Measurements from ENCODE around the gene ROBO2. TPM values are rescaled to one million over a fixed set of nuclear protein-coding genes. Genes with fewer than 3 reads are reported as not detected.

Gene ROBO2
- total and polyA plus RNA-seq, 4 donors = 0.30 to 72.4 (median 3.3) TPM

DNA sequence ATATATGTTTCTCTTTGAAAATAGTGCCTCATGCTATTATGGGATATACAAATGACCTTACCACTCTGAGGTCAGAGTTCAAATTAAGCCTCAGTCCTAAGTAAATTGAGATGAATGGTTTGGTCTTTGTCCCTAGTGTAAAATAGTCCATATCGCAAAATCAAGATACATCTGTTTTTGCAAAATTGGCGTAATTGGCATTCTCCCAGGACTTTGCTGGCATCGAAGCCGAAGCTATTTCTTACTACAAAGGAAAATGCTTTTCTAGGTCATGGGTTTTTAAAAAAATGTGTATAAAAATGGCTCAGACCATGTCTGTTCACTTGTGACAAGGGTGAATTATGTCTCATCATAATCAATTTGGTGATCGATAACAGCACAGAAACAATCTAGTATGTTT, 25.9 kb downstream of the ROBO2 start:
- TF ChIP-seq, protein P1, sequence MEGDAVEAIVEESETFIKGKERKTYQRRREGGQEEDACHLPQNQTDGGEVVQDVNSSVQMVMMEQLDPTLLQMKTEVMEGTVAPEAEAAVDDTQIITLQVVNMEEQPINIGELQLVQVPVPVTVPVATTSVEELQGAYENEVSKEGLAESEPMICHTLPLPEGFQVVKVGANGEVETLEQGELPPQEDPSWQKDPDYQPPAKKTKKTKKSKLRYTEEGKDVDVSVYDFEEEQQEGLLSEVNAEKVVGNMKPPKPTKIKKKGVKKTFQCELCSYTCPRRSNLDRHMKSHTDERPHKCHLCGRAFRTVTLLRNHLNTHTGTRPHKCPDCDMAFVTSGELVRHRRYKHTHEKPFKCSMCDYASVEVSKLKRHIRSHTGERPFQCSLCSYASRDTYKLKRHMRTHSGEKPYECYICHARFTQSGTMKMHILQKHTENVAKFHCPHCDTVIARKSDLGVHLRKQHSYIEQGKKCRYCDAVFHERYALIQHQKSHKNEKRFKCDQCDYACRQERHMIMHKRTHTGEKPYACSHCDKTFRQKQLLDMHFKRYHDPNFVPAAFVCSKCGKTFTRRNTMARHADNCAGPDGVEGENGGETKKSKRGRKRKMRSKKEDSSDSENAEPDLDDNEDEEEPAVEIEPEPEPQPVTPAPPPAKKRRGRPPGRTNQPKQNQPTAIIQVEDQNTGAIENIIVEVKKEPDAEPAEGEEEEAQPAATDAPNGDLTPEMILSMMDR (IDR thresholded peaks at IDR 0.05; ENCODE audit: control extremely low read depth, extremely low read depth) = no peak
- Histone ChIP-seq H3K27ac (ENCODE audit: low read depth in 1 of 2, low read length in 1 of 2) (no peak overlapping the region), H3K36me3 (ENCODE audit: control insufficient read depth in 4 of 4, insufficient read depth in 4 of 4, low read length in 4 of 4) (peaks cover 0 to 13% (median 0%) of the 10 kb centered on the region in 4 donors), H3K4me1 (ENCODE audit: control insufficient read depth in 5 of 5, insufficient read depth in 5 of 5, low read length in 5 of 5) (peaks cover 0 to 4% (median 0%) of the 10 kb centered on the region in 5 donors), H3K9ac (ENCODE audit: insufficient read depth in 1 of 2, low read length in 2 of 2) (no peak overlapping the region), H3K4me3 (no peak overlapping the region), H3K9me3 (ENCODE audit: control insufficient read depth in 4 of 4, insufficient read depth in 3 of 4, low read length in 3 of 4) (peaks cover 2 to 16% (median 7%) of the 10 kb centered on the region in 4 donors), H3K27me3 (ENCODE audit: control insufficient read depth in 3 of 3, insufficient read depth in 3 of 3, low read length in 2 of 3) (no peaks in the 10 kb centered on the region)
- 67 to 70% methylated on average over 5 of the region's 5 CpGs for WGBS, 2 donors
- DNase-seq = peak; percentile 17 to 55 (median 39)
- ATAC-seq (ENCODE audit: insufficient read depth, low FRiP score) = no peak

DNA sequence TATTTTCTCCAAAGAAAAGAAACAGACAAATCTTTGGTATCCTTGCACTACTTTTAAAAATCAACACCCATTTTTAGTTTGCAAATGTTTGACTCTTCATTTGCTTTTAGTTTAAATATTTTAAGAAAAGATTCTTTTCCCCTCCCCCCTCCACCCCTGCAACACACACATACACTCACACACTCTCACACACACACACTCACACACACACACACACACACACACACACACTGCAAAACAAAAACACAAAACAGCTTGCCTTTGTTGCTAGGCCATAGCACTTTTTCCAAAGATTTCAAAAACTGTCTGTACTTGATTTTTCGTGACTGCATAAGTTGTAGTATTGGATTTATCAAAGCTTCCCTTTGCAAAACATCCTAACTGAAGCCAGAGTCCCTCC, 26.9 kb downstream of the ROBO2 start:
- H3K27me3 ChIP-seq (ENCODE audit: control insufficient read depth in 3 of 3, insufficient read depth in 3 of 3, low read length in 2 of 3) = no peaks in the 10 kb centered on the region
- peaks cover 2 to 9% (median 5%) of the 10 kb centered on the region in 4 donors for H3K9me3 ChIP-seq (ENCODE audit: control insufficient read depth in 4 of 4, insufficient read depth in 3 of 4, low read length in 3 of 4)
- TF ChIP-seq, protein P1 (IDR thresholded peaks at IDR 0.05; ENCODE audit: control extremely low read depth, extremely low read depth) = no peak
- H3K36me3 ChIP-seq (ENCODE audit: control insufficient read depth in 4 of 4, insufficient read depth in 4 of 4, low read length in 4 of 4) = peaks cover 0 to 7% (median 0%) of the 10 kb centered on the region in 4 donors
- 74 to 80% methylated on average over 1 of the region's 1 CpG for WGBS, 2 donors
- H3K4me1 ChIP-seq (ENCODE audit: control insufficient read depth in 5 of 5, insufficient read depth in 5 of 5, low read length in 5 of 5) = peaks cover 0 to 4% (median 0%) of the 10 kb centered on the region in 5 donors
- no peak overlapping the region for H3K9ac ChIP-seq (ENCODE audit: insufficient read depth in 1 of 2, low read length in 2 of 2)
- DNase-seq = no peak
- no peak overlapping the region for H3K27ac ChIP-seq (ENCODE audit: low read depth in 1 of 2, low read length in 1 of 2)
- no peak for ATAC-seq (ENCODE audit: insufficient read depth, low FRiP score)
- H3K4me3 ChIP-seq = no peak overlapping the region

DNA sequence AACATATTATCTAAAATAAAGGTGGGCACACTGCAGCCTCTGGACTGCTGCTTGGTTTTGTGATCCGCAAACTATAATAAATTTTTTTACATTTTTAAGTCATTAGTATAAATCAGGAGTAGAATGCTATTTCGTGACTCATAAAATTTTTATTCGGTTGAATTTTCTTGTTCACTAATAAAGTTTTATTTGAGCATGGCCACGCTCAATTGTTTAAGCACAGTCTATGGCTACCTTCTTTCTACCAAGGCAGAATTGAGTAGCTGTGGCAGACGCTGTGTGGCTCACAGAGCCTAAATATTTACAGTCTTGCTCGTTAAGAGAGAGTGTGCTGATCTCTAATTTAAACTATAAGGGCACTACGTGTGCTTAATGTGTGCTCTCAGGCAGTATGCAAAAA, 28.9 kb downstream of the ROBO2 start:
- DNase-seq = no peak
- TF ChIP-seq, protein P1 (IDR thresholded peaks at IDR 0.05; ENCODE audit: control extremely low read depth, extremely low read depth) = no peak
- H3K36me3 ChIP-seq (ENCODE audit: control insufficient read depth in 4 of 4, insufficient read depth in 4 of 4, low read length in 4 of 4) = no peaks in the 10 kb centered on the region
- no peak for ATAC-seq (ENCODE audit: insufficient read depth, low FRiP score)
- no peak overlapping the region for H3K4me3 ChIP-seq
- H3K4me1 ChIP-seq (ENCODE audit: control insufficient read depth in 5 of 5, insufficient read depth in 5 of 5, low read length in 5 of 5) = peaks cover 0 to 4% (median 0%) of the 10 kb centered on the region in 5 donors
- no peak overlapping the region for H3K27ac ChIP-seq (ENCODE audit: low read depth in 1 of 2, low read length in 1 of 2)
- no peaks in the 10 kb centered on the region for H3K27me3 ChIP-seq (ENCODE audit: control insufficient read depth in 3 of 3, insufficient read depth in 3 of 3, low read length in 2 of 3)
- H3K9ac ChIP-seq (ENCODE audit: insufficient read depth in 1 of 2, low read length in 2 of 2) = no peak overlapping the region
- WGBS, 2 donors = 81% methylated on average over 7 of the region's 7 CpGs
- no peaks in the 10 kb centered on the region for H3K9me3 ChIP-seq (ENCODE audit: control insufficient read depth in 4 of 4, insufficient read depth in 3 of 4, low read length in 3 of 4)

DNA sequence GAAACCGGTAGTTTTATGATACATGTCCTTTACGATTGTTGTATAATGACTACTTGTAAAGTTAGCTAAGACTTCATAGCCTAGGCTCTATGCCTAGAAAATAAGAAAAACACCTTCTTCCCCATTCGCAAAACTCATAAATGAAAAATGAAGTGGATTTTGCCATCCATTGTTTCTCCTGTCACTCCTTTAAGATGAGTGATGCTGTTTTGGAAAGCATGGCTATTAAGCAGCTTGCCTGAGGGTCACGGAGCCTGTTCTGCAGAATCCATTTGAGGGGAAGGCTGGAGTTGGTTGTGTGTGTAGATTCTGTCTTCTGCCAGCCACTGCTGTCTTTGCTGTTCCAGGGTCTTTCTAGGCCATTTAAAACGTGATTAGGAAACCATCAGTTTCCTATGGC, 31.5 kb downstream of the ROBO2 start:
- Histone ChIP-seq H3K36me3 (ENCODE audit: control insufficient read depth in 4 of 4, insufficient read depth in 4 of 4, low read length in 4 of 4) (no peaks in the 10 kb centered on the region), H3K9ac (ENCODE audit: insufficient read depth in 1 of 2, low read length in 2 of 2) (no peak overlapping the region), H3K4me1 (ENCODE audit: control insufficient read depth in 5 of 5, insufficient read depth in 5 of 5, low read length in 5 of 5) (peaks cover 0 to 2% (median 0%) of the 10 kb centered on the region in 5 donors), H3K27me3 (ENCODE audit: control insufficient read depth in 3 of 3, insufficient read depth in 3 of 3, low read length in 2 of 3) (no peaks in the 10 kb centered on the region), H3K9me3 (ENCODE audit: control insufficient read depth in 4 of 4, insufficient read depth in 3 of 4, low read length in 3 of 4) (no peaks in the 10 kb centered on the region), H3K27ac (ENCODE audit: low read depth in 1 of 2, low read length in 1 of 2) (no peak overlapping the region), H3K4me3 (no peak overlapping the region)
- ATAC-seq (ENCODE audit: insufficient read depth, low FRiP score) (no peak), DNase-seq (no peak)
- TF ChIP-seq, protein P1 (IDR thresholded peaks at IDR 0.05; ENCODE audit: control extremely low read depth, extremely low read depth) = no peak
- WGBS, 2 donors = 65 to 67% methylated on average over 5 of the region's 5 CpGs
